Measurements from ENCODE around the gene PXDN.

The PXDN gene

GRCh38 chr2:1618191-1618961, 125.9 kb downstream of the PXDN start:
- DNase-seq, result no peak

- no peak for DNase-seq
Observed at GRCh38 chr2:1617425-1618021, 126.8 kb downstream of the PXDN start.

- no peak for DNase-seq
Observed at GRCh38 chr2:1614564-1614963, 129.8 kb downstream of the PXDN start.

- no peak for DNase-seq
Observed at GRCh38 chr2:1613731-1614354, 130.5 kb downstream of the PXDN start.

- no peak for DNase-seq
Observed at GRCh38 chr2:1613078-1613445, 131.3 kb downstream of the PXDN start.

- no peak for DNase-seq
Observed at GRCh38 chr2:1612391-1613077, 131.8 kb downstream of the PXDN start.

- DNase-seq, result no peak
Observed at GRCh38 chr2:1611886-1612285, 132.4 kb downstream of the PXDN start.

- DNase-seq, result no peak
Observed at GRCh38 chr2:1610096-1610485, 134.2 kb downstream of the PXDN start.

- no peak for DNase-seq
Observed at GRCh38 chr2:1609485-1610095, 134.7 kb downstream of the PXDN start.

- DNase-seq, result no peak
Observed at GRCh38 chr2:1609040-1609439, 135.3 kb downstream of the PXDN start.

GRCh38 chr2:1607971-1608688, 136.2 kb downstream of the PXDN start:
- DNase-seq, result no peak

- DNase-seq, result no peak
Observed at GRCh38 chr2:1607236-1607920, 136.9 kb downstream of the PXDN start.

GRCh38 chr2:1606421-1607235, 137.7 kb downstream of the PXDN start:
- DNase-seq, result no peak

- DNase-seq, result no peak
Observed at GRCh38 chr2:1606046-1606400, 138.3 kb downstream of the PXDN start.

- no peak for DNase-seq
Observed at GRCh38 chr2:1605102-1606045, 138.9 kb downstream of the PXDN start.

GRCh38 chr2:1603521-1603920, 140.8 kb downstream of the PXDN start:
- no peak for DNase-seq

GRCh38 chr2:1603059-1603458, 141.3 kb downstream of the PXDN start:
- no peak for DNase-seq

GRCh38 chr2:1602278-1603010, 141.9 kb downstream of the PXDN start:
- DNase-seq, result no peak
